LoVo (cell line): ENCODE data around the gene RPL32.
"Not testable (repeated sequence)": the region's sequence is repeated elsewhere in the genome, so short reads cannot be mapped to it uniquely, and the experiment has no call there.

Source experiments
- DNase-seq: peaks from one replicate; pipeline ENCODE4 v3.0.0-alpha.2; 2016; ENCODE audit warnings: low spot score

Gene RPL32

GRCh38 chr3:12868039-12869034, 27.0 kb upstream of the RPL32 start:
- DNase-seq, result peak; percentile 72

- no peak for DNase-seq
These were observed 25.5 kb upstream of the RPL32 start for GRCh38 chr3:12866836-12867235.

GRCh38 chr3:12865271-12865670, 23.9 kb upstream of the RPL32 start:
- no peak for DNase-seq

GRCh38 chr3:12862387-12862786, 21.0 kb upstream of the RPL32 start:
- DNase-seq, result no peak

GRCh38 chr3:12861611-12862010, 20.2 kb upstream of the RPL32 start:
- no peak for DNase-seq

- no peak for DNase-seq
These were observed 18.5 kb upstream of the RPL32 start for GRCh38 chr3:12859840-12860239.

- DNase-seq, result no peak
These were observed 15.3 kb upstream of the RPL32 start for GRCh38 chr3:12856626-12857025.

- no peak for DNase-seq
These were observed 13.2 kb upstream of the RPL32 start for GRCh38 chr3:12854565-12854964.

GRCh38 chr3:12853847-12854246, 12.5 kb upstream of the RPL32 start:
- not testable (repeated sequence) for DNase-seq

- DNase-seq, result no peak
These were observed 10.8 kb upstream of the RPL32 start for GRCh38 chr3:12852201-12852600.

GRCh38 chr3:12845811-12846210, 4.4 kb upstream of the RPL32 start:
- no peak for DNase-seq

- DNase-seq, result no peak
These were observed 1.1 kb upstream of the RPL32 start for GRCh38 chr3:12842469-12842868.

GRCh38 chr3:12841970-12842328, 584 bp upstream of the RPL32 start:
- no peak for DNase-seq

GRCh38 chr3:12840591-12841148, 695 bp downstream of the RPL32 start:
- no peak for DNase-seq

- not testable (repeated sequence) for DNase-seq
These were observed 1.2 kb downstream of the RPL32 start for GRCh38 chr3:12840148-12840547.

GRCh38 chr3:12839156-12839946, 2.0 kb downstream of the RPL32 start:
- DNase-seq, result no peak

GRCh38 chr3:12838179-12838965, 3.0 kb downstream of the RPL32 start:
- DNase-seq, result no peak

- DNase-seq, result no peak
These were observed 3.9 kb downstream of the RPL32 start for GRCh38 chr3:12837295-12837986.

GRCh38 chr3:12835052-12835665, 6.2 kb downstream of the RPL32 start:
- DNase-seq, result no peak

- DNase-seq, result no peak
These were observed 7.9 kb downstream of the RPL32 start for GRCh38 chr3:12833222-12834161.
